Neural progenitor cell (in vitro differentiated cells): Measurements from ENCODE around the gene ZNF559.

Source experiments
- EZH2 ChIP-seq: fragments of 200-600 bp; sonication (generic); IDR thresholded peaks from 2 replicates; pipeline ENCODE4 v1.6.1; 2017; ENCODE audit warnings: antibody characterized with exemption, mild to moderate bottlenecking, moderate library complexity
- EZH2phosphoT487 ChIP-seq: fragments of 200-600 bp; sonication (generic); IDR thresholded peaks from 2 replicates; pipeline ENCODE4 v1.6.1; 2017; ENCODE audit warnings: antibody characterized with exemption
- TF ChIP-seq, protein P1 (sequence below): fragments of 200-600 bp; sonication (generic); IDR thresholded peaks from 2 replicates; pipeline ENCODE4 v1.5.1; 2017; ENCODE audit warnings: antibody characterized with exemption, mild to moderate bottlenecking

DNA sequence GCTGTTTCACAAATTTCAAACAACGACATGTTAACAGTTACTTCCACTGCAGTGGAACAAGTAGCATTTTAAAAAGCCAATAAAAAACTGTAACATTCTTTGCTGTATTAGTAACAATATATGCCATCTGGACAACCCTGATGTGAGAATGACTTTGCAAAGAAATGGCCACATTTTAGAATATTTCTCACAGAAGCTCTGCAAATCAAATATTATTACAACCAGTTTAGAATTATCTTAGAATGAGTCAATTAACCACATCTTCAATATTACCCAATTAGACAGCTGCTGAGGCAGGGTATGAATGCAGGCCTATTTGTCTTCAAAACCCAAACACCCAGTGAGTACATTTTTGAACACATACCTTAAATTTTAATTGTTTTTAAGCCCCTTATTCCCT lies 17.5 kb upstream of the ZNF559 start:
- TF ChIP-seq, protein P1, sequence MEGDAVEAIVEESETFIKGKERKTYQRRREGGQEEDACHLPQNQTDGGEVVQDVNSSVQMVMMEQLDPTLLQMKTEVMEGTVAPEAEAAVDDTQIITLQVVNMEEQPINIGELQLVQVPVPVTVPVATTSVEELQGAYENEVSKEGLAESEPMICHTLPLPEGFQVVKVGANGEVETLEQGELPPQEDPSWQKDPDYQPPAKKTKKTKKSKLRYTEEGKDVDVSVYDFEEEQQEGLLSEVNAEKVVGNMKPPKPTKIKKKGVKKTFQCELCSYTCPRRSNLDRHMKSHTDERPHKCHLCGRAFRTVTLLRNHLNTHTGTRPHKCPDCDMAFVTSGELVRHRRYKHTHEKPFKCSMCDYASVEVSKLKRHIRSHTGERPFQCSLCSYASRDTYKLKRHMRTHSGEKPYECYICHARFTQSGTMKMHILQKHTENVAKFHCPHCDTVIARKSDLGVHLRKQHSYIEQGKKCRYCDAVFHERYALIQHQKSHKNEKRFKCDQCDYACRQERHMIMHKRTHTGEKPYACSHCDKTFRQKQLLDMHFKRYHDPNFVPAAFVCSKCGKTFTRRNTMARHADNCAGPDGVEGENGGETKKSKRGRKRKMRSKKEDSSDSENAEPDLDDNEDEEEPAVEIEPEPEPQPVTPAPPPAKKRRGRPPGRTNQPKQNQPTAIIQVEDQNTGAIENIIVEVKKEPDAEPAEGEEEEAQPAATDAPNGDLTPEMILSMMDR, result no peak
- TF ChIP-seq EZH2 (no peak), EZH2phosphoT487 (no peak)
